ENCODE data around the gene SLIT3.

Gene SLIT3

DNA sequence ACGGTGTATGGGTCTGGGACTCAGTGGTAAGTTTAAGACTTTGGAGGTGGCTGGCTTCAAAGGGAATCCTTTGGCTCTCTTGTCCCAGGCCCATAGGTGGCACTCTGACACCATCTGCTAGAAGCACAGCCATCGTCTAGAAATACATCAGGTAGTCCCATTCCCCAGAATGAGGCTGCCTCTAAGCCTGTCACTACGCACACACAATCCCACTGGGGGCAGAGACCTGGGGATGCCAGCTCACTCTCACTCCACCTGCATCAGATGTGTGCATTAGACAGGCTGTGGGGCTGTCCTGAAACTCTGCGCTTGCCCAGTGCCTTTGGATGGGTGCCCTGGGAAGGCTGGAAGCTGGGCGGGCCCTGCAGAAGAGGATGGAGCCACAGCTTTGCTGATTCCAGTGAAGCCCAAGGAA is 594.3 kb downstream of the SLIT3 start:
- no peak for DNase-seq (ENCODE audit: low read depth in 2 of 2)

DNA sequence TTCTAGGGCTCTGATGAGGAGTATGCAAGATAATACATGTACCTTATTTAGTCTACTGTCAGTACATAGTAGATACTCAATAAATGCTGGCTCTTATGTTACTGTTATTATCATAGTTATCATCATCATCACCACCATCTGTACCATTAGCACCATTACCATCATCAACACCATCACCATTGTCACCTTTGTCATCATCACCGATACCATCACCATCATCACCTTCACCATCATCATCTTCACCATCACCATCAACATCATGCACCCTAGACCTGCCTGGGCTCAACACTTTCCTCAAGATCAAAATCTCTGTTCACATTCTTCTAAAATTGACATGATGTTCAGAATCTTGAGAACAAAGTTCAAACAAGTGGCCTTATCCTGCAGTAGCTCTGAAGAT is 595.6 kb downstream of the SLIT3 start:
- DNase-seq (ENCODE audit: low read depth in 2 of 2) = no peak

DNA sequence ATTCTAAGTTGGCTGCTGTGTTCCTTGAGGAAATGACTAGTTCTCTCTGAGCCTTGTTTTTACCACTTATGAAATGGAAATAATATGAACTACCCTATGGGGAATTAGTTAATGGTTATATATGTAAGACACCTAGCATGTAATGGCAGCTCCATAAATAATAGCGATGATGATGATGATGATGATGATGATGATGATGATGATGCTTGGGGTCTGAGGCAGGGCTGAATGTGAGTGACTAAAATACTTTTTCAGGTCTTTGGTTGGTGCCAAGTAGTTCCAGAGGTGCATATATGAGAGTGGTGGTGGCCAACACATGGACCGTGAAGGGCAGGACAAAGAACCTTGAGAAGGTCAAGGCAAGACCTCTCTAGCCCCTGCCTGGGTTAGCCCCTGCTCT is 598.4 kb downstream of the SLIT3 start:
- no peak for DNase-seq (ENCODE audit: low read depth in 2 of 2)

DNA sequence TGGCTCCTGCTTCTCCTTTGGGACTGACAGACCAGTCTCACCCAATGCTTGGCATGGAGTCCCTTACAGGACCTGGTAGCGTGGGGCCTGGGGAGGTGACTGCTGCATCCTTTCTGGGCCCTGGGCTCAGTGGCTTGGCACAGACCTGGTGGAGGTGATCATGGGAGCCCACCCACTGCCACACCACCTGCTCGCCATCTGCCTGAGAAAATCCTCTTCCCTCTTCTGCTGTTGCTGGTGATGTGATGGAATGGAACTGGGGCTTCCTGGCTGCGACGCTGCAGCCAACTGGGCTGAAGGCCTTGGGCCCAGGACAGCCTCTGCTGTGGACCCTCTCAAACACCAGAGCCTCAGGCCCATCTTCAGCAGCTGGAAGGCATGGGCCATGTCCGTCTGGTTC is 599.3 kb downstream of the SLIT3 start:
- no peak for DNase-seq (ENCODE audit: low read depth in 2 of 2)

DNA sequence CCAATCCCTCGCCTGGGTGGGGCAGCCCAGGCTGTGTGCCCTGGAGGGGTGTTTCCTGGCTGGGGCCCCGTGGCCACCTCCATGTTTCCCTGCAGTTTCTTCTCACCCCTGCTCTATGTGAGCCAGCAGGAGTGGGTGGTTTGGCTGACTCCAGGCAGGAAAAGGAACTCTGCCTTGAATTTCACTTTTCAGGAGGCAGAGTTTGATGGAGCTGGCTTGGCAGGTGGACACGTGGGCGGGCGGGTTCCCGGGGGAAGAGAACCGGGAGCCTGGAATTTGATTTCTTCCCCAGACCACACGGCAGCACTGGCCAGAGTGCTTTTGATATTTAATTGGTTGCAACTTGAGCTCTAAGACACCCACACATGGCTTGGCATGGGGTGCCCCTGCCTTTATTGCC is 601.9 kb downstream of the SLIT3 start:
- DNase-seq (ENCODE audit: low read depth in 2 of 2) = no peak

DNA sequence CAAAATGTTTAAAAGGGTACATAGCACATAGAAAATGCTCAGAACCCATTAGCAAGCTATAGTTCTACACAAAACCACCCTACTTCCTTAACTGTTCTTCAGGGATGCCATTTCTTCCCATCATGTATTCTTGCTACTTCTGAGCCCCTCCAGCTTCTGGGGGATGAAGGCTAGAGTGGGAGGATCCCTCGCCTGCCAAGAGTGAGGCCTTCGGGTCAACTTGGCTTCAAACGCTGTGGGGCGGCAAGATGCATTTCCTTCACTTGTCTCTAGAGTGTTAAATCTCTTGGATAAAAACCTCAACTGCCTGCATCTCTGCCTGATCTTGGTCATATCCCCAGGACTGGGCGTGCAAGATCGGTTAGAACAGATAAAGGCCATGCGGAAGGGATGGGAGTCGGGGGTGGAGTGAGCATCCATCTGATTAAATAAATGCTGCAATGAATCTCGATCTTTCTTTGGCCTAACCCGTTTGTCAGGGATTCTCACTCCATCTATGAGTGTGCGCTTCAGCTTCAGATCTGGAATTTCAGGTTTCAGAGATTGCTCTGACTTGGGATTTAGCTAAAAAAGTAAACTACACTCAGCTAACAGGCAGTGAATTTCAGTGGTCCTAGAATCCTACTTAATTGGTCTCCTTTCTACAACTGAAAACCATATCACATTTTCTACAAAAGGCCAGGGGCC is 603.8 kb downstream of the SLIT3 start:
- DNase-seq (ENCODE audit: low read depth in 2 of 2) = no peak

DNA sequence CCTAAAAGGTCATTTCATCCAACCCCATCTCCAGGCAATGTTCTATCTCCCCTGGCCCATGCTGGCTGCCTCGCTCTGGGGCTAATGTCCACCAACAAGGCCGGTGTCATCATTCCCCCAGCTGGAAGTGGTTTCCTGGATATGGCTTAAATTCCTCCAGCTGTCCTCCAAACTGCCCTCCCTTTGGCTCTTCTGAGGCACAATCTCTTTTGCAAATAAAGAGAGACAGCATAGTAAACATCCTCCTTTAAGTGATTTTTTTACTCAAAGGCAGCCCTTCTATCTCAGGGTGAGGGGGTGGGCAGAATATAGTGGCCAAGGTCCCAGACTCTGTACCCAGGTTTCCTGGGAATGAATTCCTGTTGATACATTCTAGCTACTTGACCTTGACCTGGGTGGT is 604.3 kb downstream of the SLIT3 start:
- DNase-seq (ENCODE audit: low read depth in 2 of 2) = no peak

DNA sequence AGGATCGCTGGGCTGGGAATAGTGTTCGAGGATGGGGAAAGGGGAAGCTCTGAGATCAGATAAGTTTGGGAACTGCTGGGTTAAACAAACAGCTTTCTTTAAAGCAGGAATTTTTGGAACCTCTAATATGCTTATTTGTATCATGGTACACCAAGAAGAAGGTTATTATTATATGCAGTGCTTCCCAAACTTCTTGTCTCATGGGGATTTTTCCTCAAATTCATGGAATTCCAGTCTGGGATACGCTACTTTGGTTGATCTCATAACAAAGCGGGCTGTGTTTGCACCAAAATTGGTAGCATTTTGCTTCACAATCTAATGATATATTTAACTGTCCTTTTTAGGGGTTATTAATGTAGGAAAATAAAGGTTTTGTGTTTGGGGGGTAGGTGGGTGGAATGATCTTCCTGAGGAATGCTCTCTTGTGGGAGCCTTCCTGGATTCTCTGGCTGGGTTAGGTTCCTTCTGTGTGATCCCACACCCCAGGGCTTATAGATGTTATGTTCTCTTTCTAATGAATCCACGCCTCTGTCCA is 605.6 kb downstream of the SLIT3 start:
- no peak for DNase-seq (ENCODE audit: low read depth in 2 of 2)

DNA sequence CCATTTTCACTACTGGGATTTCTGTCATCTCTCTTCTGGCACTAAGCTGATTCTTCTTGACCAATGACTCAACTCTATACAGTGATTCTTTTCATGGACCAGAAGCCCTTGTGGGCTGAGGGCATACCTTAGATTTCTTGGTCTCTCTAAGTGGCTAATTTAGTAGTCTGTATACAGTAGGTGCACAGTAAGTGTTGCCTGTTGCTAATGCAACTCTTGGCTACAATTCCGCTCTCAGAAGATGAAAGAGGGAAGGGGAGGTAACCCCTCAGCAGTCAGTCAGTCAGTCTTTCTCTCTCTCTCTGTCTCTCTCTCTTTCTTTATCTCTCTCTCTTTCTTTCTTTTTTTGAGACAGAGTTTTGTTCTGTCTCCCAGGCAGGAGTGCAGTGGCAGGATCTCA is 606.6 kb downstream of the SLIT3 start:
- DNase-seq (ENCODE audit: low read depth in 2 of 2) = no peak

DNA sequence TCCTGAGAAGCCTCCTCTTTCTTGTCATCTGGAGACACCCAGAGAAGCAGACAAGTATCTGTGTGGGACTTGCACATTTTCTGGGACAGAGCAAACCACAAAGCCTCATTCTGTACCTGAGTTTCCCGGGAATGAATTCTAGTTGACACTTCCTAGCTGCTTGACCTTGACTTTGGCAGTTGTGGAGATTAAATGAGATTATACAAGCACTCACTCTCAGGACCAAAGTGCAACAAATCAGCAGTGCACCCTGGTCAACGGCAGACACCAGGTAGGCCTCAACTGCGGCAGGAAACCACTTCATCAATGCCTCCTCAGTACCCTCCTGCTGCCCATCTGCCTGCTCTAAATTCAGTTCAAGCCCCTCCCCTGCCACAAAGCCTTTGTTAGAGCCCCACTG is 607.1 kb downstream of the SLIT3 start:
- DNase-seq (ENCODE audit: low read depth in 2 of 2) = no peak

DNA sequence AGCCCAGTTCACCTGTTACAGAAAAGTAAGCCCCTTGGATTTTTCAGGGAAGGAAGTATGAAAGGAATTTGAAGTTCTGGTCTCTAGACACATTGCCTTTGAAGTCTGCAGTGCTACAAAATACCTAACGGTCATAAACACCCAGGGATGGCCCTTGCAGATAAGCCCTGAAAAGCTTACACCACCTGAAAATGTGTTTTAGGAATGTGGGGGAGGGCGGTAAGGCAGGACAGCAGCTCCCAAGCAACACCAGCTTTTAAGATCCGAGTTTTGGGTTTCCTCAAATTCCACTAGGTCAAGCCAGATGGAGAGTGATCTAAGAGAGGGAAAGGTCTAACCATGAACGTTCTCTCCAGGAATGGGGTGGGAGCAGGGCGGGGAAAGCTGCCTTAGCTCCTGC is 607.6 kb downstream of the SLIT3 start:
- DNase-seq (ENCODE audit: low read depth in 2 of 2) = no peak

DNA sequence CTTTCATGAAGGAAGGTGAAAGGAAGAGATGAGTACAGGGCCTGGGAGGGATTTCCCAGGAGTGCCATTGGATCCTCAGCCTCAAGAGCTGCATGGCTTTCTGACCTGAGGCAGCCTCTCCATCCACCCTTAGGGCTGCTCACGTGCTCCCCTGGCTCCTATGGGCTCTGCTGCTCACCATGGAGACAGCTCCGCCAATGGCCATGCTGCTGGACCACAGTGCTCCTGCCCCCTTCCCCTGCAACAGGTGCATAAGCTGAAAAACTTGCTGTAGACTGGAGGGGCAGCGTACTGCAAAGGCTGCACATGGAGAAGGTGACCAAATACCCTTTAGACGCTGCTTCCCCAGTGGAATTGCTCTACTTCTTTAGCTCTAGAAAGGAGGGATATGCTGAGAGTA is 609.0 kb downstream of the SLIT3 start:
- DNase-seq (ENCODE audit: low read depth in 2 of 2) = no peak

DNA sequence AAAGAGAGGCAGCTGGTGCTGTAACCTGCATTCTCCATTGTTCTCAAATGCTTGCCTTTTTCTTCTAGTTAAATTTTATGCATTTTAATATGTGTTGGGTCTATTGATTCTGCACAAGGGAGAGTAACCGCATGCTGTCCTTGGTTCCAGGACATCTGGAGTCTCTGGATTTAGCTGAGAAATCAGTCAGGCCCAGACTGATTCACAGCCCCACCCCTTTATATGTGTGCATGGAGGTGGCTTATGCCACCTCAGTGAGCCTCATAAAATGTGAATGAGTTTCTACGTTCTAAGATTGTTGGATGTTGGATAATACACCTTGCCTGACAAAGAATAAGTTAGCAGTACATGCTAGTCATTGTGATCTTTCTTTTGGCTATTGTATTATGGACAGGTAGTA is 611.7 kb downstream of the SLIT3 start:
- no peak for DNase-seq (ENCODE audit: low read depth in 2 of 2)

DNA sequence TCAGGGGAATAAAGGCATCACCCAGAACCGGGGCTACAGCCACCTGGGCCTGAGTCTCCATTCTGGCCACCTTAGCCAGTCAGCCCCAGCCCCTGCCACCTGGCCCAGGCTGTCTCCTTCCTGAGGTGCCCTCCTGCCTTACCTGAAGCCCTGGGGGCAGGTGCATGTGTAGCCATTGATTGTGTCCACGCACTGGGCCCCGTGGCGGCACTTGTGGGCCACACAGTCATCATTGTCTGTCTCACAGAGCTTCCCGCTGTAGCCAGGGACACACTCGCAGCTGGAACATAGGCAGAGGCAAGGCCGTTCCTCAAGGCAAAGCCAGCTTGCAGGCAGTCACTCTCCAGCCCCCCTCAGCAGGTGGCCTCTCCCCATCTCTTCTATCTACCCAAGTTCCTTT is 614.1 kb downstream of the SLIT3 start:
- DNase-seq (ENCODE audit: low read depth in 2 of 2) = no peak

DNA sequence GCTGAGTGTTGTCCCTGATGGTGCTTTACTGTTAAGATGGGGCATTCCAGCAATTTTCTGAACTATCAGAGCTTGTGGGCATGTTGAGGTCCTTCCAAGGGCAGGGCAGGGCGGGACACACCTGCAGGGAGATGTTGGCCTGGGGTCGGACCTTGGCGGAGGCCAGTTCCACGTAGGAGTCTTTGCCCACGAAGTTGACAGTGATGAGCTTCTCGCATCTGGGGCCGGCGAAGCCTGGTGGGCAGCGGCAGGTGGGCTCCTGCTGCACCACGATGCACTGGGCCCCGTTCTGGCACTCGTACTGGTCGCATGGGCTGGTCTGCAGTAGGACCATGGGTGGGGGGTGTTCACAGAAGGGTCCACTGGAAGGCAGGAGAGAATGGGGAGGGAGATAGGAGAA is 615.4 kb downstream of the SLIT3 start:
- DNase-seq (ENCODE audit: low read depth in 2 of 2) = no peak

DNA sequence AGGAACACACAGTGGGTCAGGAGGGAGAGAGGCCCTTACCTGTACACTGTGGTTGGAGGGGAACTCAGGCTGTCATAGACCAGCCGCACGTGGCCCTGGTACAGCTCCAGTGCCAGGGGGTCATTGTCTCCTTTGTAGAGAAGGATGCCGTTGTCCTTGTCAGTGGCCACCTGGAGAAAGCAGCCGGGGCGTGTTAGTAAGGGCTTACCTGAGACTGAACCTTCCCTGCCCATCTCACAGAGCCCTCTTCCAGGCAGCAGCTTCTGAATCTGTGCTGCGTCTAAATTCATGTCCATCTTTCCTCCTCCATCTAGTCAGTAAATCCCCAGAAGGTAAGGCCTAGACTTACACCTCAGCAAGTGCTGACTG is 617.0 kb downstream of the SLIT3 start:
- DNase-seq (ENCODE audit: low read depth in 2 of 2) = no peak

DNA sequence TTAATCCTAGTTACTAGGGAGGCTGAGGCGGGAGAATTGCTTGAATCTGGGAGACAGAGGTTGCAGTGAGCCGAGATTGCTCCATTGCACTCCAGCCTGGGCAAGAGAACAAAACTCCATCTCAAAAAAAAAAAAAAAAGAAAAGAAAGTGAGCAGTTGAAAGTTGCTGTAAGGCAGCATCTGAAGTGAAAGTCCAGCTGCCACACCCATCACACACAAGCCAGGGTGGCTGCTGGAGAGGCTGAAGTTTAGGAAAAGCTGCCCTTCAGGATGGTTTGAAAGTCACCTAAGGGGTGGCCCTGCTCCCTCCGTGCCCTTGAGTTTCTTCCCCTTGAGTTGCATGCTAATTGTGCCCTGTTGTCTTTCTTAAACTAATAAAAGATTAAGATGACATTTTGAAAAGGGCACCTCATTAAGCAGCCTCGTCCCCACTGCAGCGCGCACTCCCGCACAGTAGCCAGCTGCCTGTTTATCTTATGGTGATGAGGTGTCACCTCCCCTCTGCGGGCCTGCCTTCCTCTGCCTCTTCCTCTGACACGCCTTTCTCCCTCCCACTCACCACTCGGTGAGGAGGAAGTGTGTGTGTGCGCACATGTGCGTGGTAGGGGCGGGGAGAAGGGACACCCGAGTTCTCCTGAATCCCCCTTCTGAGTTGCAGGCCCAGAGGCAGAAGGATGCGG is 617.6 kb downstream of the SLIT3 start:
- peak in 1 of 2 donors; percentile 4 for DNase-seq (ENCODE audit: low read depth in 2 of 2)

DNA sequence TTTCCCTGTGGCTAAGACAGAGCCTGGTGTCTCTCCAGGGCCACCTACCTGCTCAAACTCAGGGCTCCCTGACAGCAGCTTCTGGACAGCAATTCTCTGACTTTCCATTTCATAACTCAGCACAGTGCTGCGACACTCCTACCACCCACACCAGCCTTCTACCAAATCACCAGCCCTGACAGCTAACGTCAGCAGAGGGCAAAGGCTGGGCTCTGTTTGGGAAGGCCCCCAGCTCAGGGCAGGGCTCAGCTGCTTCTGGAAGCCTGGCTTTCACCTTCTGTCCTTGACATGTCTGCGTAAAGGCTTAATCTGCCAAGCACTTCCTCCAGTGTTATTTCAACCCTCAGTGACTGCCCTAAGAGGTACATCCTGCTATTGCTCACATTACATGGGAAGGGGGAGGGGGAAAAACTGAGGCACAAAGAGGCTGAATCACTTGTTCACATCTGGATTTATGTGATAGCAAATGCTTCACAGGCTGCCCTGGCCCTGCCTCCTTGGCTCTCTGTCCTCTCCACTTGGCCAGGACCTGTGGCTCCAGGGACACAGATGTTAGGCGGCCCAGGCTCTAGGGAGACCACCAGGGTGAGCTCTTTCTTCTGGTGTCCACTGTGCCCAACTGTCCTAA is 619.3 kb downstream of the SLIT3 start:
- no peak for DNase-seq (ENCODE audit: low read depth in 2 of 2)

DNA sequence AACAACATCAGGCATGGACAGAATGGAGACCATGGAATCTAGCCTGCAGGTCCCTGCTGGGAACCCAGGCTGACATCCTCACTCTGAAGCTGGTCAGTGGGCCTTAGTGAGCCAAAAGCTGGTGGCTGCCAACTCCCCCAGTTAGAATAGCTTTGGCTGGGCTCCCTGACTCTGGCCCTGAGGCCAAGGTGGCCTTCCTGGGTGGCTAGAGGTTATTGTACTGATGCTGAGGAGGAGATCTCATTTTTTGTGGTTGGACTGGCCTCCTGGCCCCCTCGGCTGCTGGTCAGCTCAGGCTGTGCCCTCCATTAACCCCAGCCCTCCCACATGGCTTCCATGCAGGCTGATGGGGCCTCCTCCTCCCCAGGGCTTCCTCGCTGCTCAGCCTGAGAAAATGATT is 620.5 kb downstream of the SLIT3 start:
- no peak for DNase-seq (ENCODE audit: low read depth in 2 of 2)

DNA sequence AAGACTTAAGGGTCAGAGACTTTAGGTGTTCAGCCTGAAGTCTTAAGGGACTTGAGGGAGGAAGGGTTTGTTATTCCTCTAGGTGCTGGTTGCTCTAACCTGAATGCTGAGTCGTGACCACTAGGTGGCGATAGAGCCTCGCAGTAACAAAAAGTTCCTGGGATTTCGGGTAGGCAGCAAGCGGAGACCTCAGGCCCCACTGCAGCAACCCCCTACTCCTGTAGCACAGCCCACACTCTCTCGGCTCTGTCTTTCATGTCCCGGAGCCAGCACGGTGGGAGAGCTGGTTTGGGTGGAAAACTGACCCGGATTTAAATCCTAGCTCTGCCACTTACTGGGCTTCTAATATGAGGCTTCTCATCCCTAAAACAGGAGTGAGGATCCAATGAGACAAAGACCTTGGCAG is 621.4 kb downstream of the SLIT3 start:
- peak; percentile 50 to 71 for DNase-seq (ENCODE audit: low read depth in 2 of 2)

DNA sequence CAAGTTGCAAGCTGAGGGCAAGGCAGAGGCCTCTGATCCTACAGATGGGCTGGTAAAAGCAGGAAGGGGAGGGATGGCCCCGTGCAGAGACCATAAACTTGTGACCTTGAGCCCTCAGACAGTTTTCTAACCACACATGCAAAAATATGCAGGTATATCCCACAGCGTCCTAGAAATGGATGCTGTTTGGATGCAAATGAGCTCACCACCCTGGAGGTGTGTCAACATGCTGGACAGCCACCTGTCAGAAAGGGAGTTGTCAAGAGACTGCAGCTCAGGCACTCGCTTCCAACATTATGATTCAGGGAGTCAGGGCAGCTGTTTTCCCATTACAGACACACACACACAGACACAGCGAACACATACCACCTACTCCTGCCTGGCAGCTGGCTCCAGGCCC is 624.4 kb downstream of the SLIT3 start:
- DNase-seq (ENCODE audit: low read depth in 2 of 2) = no peak

DNA sequence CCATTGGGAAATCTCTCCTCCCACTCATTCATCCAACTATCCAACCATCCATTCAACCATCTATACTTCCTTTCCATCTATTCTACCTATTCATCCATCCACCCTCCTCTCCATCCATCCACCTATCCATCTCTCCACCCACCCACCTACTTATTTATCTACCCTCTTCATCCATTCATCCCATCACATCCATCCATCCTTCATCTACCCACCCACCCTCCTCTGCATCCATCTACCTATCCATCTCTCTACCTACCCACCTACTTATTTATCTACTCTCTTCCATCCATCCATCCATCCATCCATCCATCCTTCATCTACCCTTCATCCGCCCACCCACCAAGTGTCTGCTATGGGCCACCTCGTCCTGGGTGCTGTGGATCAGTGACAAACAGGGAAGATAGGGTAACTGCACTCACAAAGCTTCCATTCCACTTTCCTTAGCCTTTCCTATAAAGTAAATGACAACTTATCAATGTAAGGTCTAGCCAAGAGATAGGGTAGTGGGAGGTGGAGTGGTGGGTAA is 625.0 kb downstream of the SLIT3 start:
- DNase-seq (ENCODE audit: low read depth in 2 of 2) = no peak

DNA sequence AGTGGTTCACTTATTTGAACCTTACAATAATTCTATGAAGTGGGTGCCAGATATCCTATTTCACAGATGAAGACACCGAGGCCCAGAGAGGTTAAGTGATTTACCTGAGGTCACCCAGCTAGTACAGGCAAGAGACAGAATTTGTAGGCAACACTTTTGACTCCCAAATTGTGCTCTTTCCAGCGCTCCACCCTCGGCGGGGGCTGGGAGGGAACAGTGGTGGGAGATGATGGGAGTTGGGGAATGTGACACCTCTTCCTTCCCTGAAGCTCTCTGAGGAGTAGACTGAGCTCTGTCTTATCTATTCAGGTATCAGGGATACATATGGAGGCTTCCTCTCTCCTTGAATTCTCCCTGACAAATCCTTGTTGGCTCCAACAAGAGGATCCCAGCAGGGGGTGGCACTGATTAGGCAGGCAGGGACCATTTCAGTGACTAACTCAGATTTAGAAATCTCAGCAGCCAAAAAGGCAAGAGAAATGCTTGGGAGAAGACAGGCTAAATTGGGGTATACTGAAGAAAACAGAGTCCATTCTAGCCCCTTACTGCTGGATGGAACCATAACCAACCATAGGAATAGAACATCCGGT is 626.0 kb downstream of the SLIT3 start:
- DNase-seq (ENCODE audit: low read depth in 2 of 2) = no peak

All from stimulated activated CD4-positive, alpha-beta T cell treated with anti-CD3 and anti-CD28 coated beads, Interleukin-4, amount 100 ng/mL, for 48 hours (primary cell).